Activated CD4-positive, alpha-beta memory T cell treated with anti-CD3 and anti-CD28 coated beads, Interleukin-2, amount 10 ng/mL, durations not matched to agents 7 days and 5 days (primary cell): ENCODE results near the gene ZC3H14. TPM values are rescaled to one million over a fixed set of nuclear protein-coding genes. Genes with fewer than 3 reads are reported as not detected.

Source experiments
- CTCF ChIA-PET: fragments of 350-600 bp; sonication (Branson Sonifier 250); formaldehyde crosslinking; loops from one replicate; lab custom pipeline; 2021; ENCODE audit warnings: antibody characterized with exemption, inconsistent platforms; lab: Charles Lee
- POLR2A ChIA-PET: fragments of 350-600 bp; sonication (Branson Sonifier 250); formaldehyde crosslinking; loops from one replicate; lab custom pipeline; 2021; ENCODE audit warnings: antibody characterized with exemption; lab: Charles Lee
- DNase-seq: peaks from one replicate; pipeline ENCODE4 v3.0.0-alpha.2; 2020
- H3K27ac Mint-ChIP-seq: one replicate; pipeline ENCODE4 v1.8.0; 2021; ENCODE audit warnings: mild to moderate bottlenecking, mixed read lengths
- H3K27me3 Mint-ChIP-seq: one replicate; pipeline ENCODE4 v1.8.0; 2021; ENCODE audit warnings: mixed read lengths
- H3K36me3 Mint-ChIP-seq: one replicate; pipeline ENCODE4 v1.8.0; 2021; ENCODE audit warnings: low read depth, mixed read lengths
- H3K4me1 Mint-ChIP-seq: one replicate; pipeline ENCODE4 v1.8.0; 2021; ENCODE audit warnings: mixed read lengths
- H3K4me3 Mint-ChIP-seq: one replicate; pipeline ENCODE4 v1.8.0; 2021; ENCODE audit warnings: mild to moderate bottlenecking, mixed read lengths
- H3K9me3 Mint-ChIP-seq: one replicate; pipeline ENCODE4 v1.8.0; 2021; ENCODE audit warnings: mixed read lengths
- total RNA-seq, 2 experiments: library from RNA; stranded (reverse); gene quantifications; one replicate each; pipeline ENCODE4 v1.2.3, GENCODE V29; 2021

Gene ZC3H14
- total RNA-seq, 2 experiments from 2014 or later: 33.1 to 37.4 TPM

- Mint-ChIP-seq H3K9me3 (no peaks in the 10 kb centered on the region), H3K27ac (no peak overlapping the region), H3K4me1 (no peaks in the 10 kb centered on the region), H3K36me3 (no peaks in the 10 kb centered on the region), H3K27me3 (no peaks in the 10 kb centered on the region), H3K4me3 (no peak overlapping the region)
- ChIA-PET POLR2A (no interaction called here), CTCF (no interaction called here)
- DNase-seq: no peak
These were observed 19.7 kb upstream of the ZC3H14 start for GRCh38 chr14:88542857-88543795.

- ChIA-PET POLR2A (no interaction called here), CTCF (no interaction called here)
- no peak for DNase-seq
- Mint-ChIP-seq H3K36me3 (no peaks in the 10 kb centered on the region), H3K27ac (no peak overlapping the region), H3K4me1 (no peaks in the 10 kb centered on the region), H3K4me3 (no peak overlapping the region), H3K27me3 (peaks cover 2% of the 10 kb centered on the region), H3K9me3 (no peaks in the 10 kb centered on the region)
These were observed 17.6 kb upstream of the ZC3H14 start for GRCh38 chr14:88545256-88545655.

GRCh38 chr14:88546621-88547385 lies 16.0 kb upstream of the ZC3H14 start:
- CTCF ChIA-PET: no interaction called here
- H3K27ac Mint-ChIP-seq: no peak overlapping the region
- H3K27me3 Mint-ChIP-seq: peaks cover 5% of the 10 kb centered on the region

GRCh38 chr14:88547386-88547780 lies 15.5 kb upstream of the ZC3H14 start:
- Mint-ChIP-seq H3K27me3 (peaks cover 11% of the 10 kb centered on the region), H3K36me3 (no peaks in the 10 kb centered on the region), H3K4me1 (no peaks in the 10 kb centered on the region), H3K9me3 (no peaks in the 10 kb centered on the region), H3K4me3 (no peak overlapping the region), H3K27ac (no peak overlapping the region)
- CTCF ChIA-PET: no interaction called here
- no peak for DNase-seq
- POLR2A ChIA-PET: no interaction called here

More at GRCh38 chr14:88546621-88547385, 16.0 kb upstream of the ZC3H14 start:
- H3K9me3 Mint-ChIP-seq: no peaks in the 10 kb centered on the region
- POLR2A ChIA-PET: no interaction called here
- no peaks in the 10 kb centered on the region for H3K36me3 Mint-ChIP-seq
- no peaks in the 10 kb centered on the region for H3K4me1 Mint-ChIP-seq
- H3K4me3 Mint-ChIP-seq: no peak overlapping the region
- DNase-seq: no peak

- ChIA-PET POLR2A (interaction anchor here (1.2 kb wide), 1 partner anchor 13 kb away, joined by 4 read pairs; the partner anchor contains the start of gene ZC3H14), CTCF (no interaction called here)
- no peaks in the 10 kb centered on the region for H3K36me3 Mint-ChIP-seq
- H3K4me3 Mint-ChIP-seq: no peak overlapping the region
- H3K27ac Mint-ChIP-seq: no peak overlapping the region
- H3K4me1 Mint-ChIP-seq: peaks cover 9% of the 10 kb centered on the region
- no peaks in the 10 kb centered on the region for H3K9me3 Mint-ChIP-seq
- peaks cover 31% of the 10 kb centered on the region for H3K27me3 Mint-ChIP-seq
- no peak for DNase-seq
These were observed 12.8 kb upstream of the ZC3H14 start for GRCh38 chr14:88550078-88550477.

- Mint-ChIP-seq H3K4me3 (peak overlapping the region; percentile 60), H3K36me3 (no peaks in the 10 kb centered on the region), H3K27ac (no peak overlapping the region), H3K9me3 (no peaks in the 10 kb centered on the region), H3K4me1 (peaks cover 14% of the 10 kb centered on the region), H3K27me3 (peaks cover 41% of the 10 kb centered on the region)
- DNase-seq: peak; percentile 48
- ChIA-PET POLR2A (interaction anchor here (1.2 kb wide), 1 partner anchor 12 kb away, joined by 4 read pairs; the partner anchor contains the start of gene ZC3H14), CTCF (interaction anchor here (1.1 kb wide), 1 partner anchor 60 kb away, joined by 3 read pairs; no protein-coding TSS in a partner anchor)
These were observed 11.6 kb upstream of the ZC3H14 start for GRCh38 chr14:88551094-88551870.

- H3K27me3 Mint-ChIP-seq: peaks cover 47% of the 10 kb centered on the region
- H3K4me3 Mint-ChIP-seq: peak overlapping the region; percentile 60
- peaks cover 22% of the 10 kb centered on the region for H3K4me1 Mint-ChIP-seq
- no peaks in the 10 kb centered on the region for H3K9me3 Mint-ChIP-seq
- POLR2A ChIA-PET: no interaction called here
- no peak for DNase-seq
- CTCF ChIA-PET: interaction anchor here (1.1 kb wide), 1 partner anchor 61 kb away, joined by 3 read pairs; no protein-coding TSS in a partner anchor
- no peaks in the 10 kb centered on the region for H3K36me3 Mint-ChIP-seq
- no peak overlapping the region for H3K27ac Mint-ChIP-seq
These were observed 10.8 kb upstream of the ZC3H14 start for GRCh38 chr14:88551980-88552431.

- ChIA-PET CTCF (no interaction called here), POLR2A (no interaction called here)
- Mint-ChIP-seq H3K27me3 (peaks cover 48% of the 10 kb centered on the region), H3K27ac (no peak overlapping the region), H3K36me3 (no peaks in the 10 kb centered on the region), H3K9me3 (no peaks in the 10 kb centered on the region), H3K4me1 (peaks cover 30% of the 10 kb centered on the region), H3K4me3 (no peak overlapping the region)
- DNase-seq: no peak
These were observed 10.0 kb upstream of the ZC3H14 start for GRCh38 chr14:88552876-88553275.

- peak overlapping the region; percentile 43 for H3K4me3 Mint-ChIP-seq
- H3K9me3 Mint-ChIP-seq: no peaks in the 10 kb centered on the region
- peaks cover 34% of the 10 kb centered on the region for H3K4me1 Mint-ChIP-seq
- H3K27ac Mint-ChIP-seq: no peak overlapping the region
- H3K27me3 Mint-ChIP-seq: peaks cover 49% of the 10 kb centered on the region
- H3K36me3 Mint-ChIP-seq: no peaks in the 10 kb centered on the region
- POLR2A ChIA-PET: no interaction called here
- no peak for DNase-seq
- CTCF ChIA-PET: no interaction called here
These were observed 8.9 kb upstream of the ZC3H14 start for GRCh38 chr14:88553886-88554456.

- Mint-ChIP-seq H3K9me3 (no peaks in the 10 kb centered on the region), H3K4me3 (peak within 1 kb of the TSS; percentile 55), H3K27me3 (peaks cover 52% of the 10 kb centered on the region), H3K27ac (no peak within 1 kb of the TSS), H3K4me1 (peaks cover 37% of the 10 kb centered on the region), H3K36me3 (no peaks in the 10 kb centered on the region)
- CTCF ChIA-PET: no interaction called here
- peak; percentile 26 for DNase-seq
- POLR2A ChIA-PET: no interaction called here
These were observed 8.2 kb upstream of the ZC3H14 start, which contains the start of gene PTPN21 for GRCh38 chr14:88554457-88555286. TSS of gene PTPN21 (minus strand) at chr14:88555007. CDS start at chr14:88550417, 4,590 bp downstream.

- H3K9me3 Mint-ChIP-seq: no peaks in the 10 kb centered on the region
- H3K4me1 Mint-ChIP-seq: peaks cover 37% of the 10 kb centered on the region
- POLR2A ChIA-PET: no interaction called here
- no peaks in the 10 kb centered on the region for H3K36me3 Mint-ChIP-seq
- H3K4me3 Mint-ChIP-seq: no peak overlapping the region
- DNase-seq: no peak
- H3K27me3 Mint-ChIP-seq: peaks cover 58% of the 10 kb centered on the region
- CTCF ChIA-PET: interaction anchor here (0.7 to 1.4 kb wide), 2 partner anchors 34 to 63 kb away, joined by 3 to 4 read pairs; no protein-coding TSS in a partner anchor
- H3K27ac Mint-ChIP-seq: no peak overlapping the region
These were observed 6.3 kb upstream of the ZC3H14 start for GRCh38 chr14:88556581-88556980.
